WTC11 (cell line): ENCODE results near the gene DERA. TPM values are rescaled to one million over a fixed set of nuclear protein-coding genes. Genes with fewer than 3 reads are reported as not detected.

Experiments used
- ATAC-seq: fragments of 200-7000 bp; cut with Tn5 transposase; 2 replicates; pipeline ENCODE4 v1.10.0; 2021; ENCODE audit warnings: mild to moderate bottlenecking, moderate library complexity
- CTCF ChIA-PET: fragments of 300-600 bp; sonication (Branson Sonifier 250); formaldehyde crosslinking; loops from one replicate; lab custom pipeline; 2021; ENCODE audit warnings: antibody characterized with exemption; lab: Charles Lee
- POLR2A ChIA-PET: fragments of 350-600 bp; sonication (Branson Sonifier 250); formaldehyde crosslinking; loops from one replicate; lab custom pipeline; 2021; ENCODE audit warnings: antibody characterized with exemption; lab: Charles Lee
- DNase-seq: peaks from one replicate; pipeline ENCODE4 v3.0.0; 2021; ENCODE audit warnings: low spot score
- H3K27ac Mint-ChIP-seq: 2 replicates; pipeline ENCODE4 v1.8.0; 2021; ENCODE audit warnings: mixed read lengths
- H3K27me3 Mint-ChIP-seq: 2 replicates; pipeline ENCODE4 v1.8.0; 2021; ENCODE audit warnings: low read depth, mild to moderate bottlenecking, moderate library complexity, mixed read lengths
- H3K36me3 Mint-ChIP-seq: 2 replicates; pipeline ENCODE4 v1.8.0; 2021; ENCODE audit warnings: mixed read lengths
- H3K4me1 Mint-ChIP-seq: 2 replicates; pipeline ENCODE4 v1.8.0; 2022; ENCODE audit warnings: mixed read lengths
- H3K4me3 Mint-ChIP-seq: 2 replicates; pipeline ENCODE4 v1.8.0; 2021; ENCODE audit warnings: mild to moderate bottlenecking, moderate library complexity, mixed read lengths
- H3K9me3 Mint-ChIP-seq: 2 replicates; pipeline ENCODE4 v1.8.0; 2021; ENCODE audit warnings: mixed read lengths
- AFF4 ChIP-seq: sonication (generic); formaldehyde crosslinking; IDR thresholded peaks from 2 replicates; pipeline ENCODE4 v1.8.1; 2023; ENCODE audit warnings: mild to moderate bottlenecking, missing genetic modification reagents, borderline replicate concordance
- ATF1 ChIP-seq: sonication (generic); formaldehyde crosslinking; IDR thresholded peaks from 2 replicates; pipeline ENCODE4 v1.8.1; 2023; ENCODE audit warnings: mild to moderate bottlenecking, moderate library complexity, missing genetic modification reagents
- CREM ChIP-seq: sonication (generic); formaldehyde crosslinking; IDR thresholded peaks from 2 replicates; pipeline ENCODE4 v1.8.1; 2022; ENCODE audit warnings: mild to moderate bottlenecking, missing genetic modification reagents, moderate library complexity
- CTCF ChIP-seq: fragments of 200-600 bp; IDR thresholded peaks from 2 replicates; pipeline ENCODE4 v1.8.0; 2022; ENCODE audit warnings: antibody characterized with exemption
- ETV6 ChIP-seq: sonication (generic); formaldehyde crosslinking; IDR thresholded peaks from 2 replicates; pipeline ENCODE4 v1.8.1; 2022; ENCODE audit warnings: mild to moderate bottlenecking, missing genetic modification reagents
- FOXJ3 ChIP-seq: sonication (generic); formaldehyde crosslinking; IDR thresholded peaks from 2 replicates; pipeline ENCODE4 v1.9.0; 2021; ENCODE audit warnings: missing genetic modification reagents, mild to moderate bottlenecking, borderline replicate concordance
- HMGA2 ChIP-seq: fragments of 250-450 bp; sonication (Bioruptor Pico); IDR thresholded peaks from 2 replicates; pipeline ENCODE4 v1.4.0; 2021; ENCODE audit warnings: mild to moderate bottlenecking, moderate library complexity
- JUN ChIP-seq: sonication (generic); formaldehyde crosslinking; IDR thresholded peaks from 2 replicates; pipeline ENCODE4 v1.8.0; 2023; ENCODE audit warnings: mild to moderate bottlenecking, missing genetic modification reagents
- KAT7 ChIP-seq: sonication (generic); formaldehyde crosslinking; IDR thresholded peaks from 2 replicates; pipeline ENCODE4 v1.8.1; 2023; ENCODE audit warnings: missing genetic modification reagents, mild to moderate bottlenecking, borderline replicate concordance
- OVOL2 ChIP-seq: fragments of 250-450 bp; sonication (Bioruptor Pico); IDR thresholded peaks from 2 replicates; pipeline ENCODE4 v1.9.0; 2021; ENCODE audit warnings: mild to moderate bottlenecking, borderline replicate concordance
- SMAD3 ChIP-seq: sonication (generic); formaldehyde crosslinking; IDR thresholded peaks from 2 replicates; pipeline ENCODE4 v1.8.0; 2022; ENCODE audit warnings: missing genetic modification reagents, mild to moderate bottlenecking, borderline replicate concordance
- SOX15 ChIP-seq: fragments of 250-450 bp; sonication (Bioruptor Pico); IDR thresholded peaks from 2 replicates; pipeline ENCODE4 v1.9.0; 2021; ENCODE audit warnings: mild to moderate bottlenecking
- SP1 ChIP-seq: sonication (generic); formaldehyde crosslinking; conservative IDR thresholded peaks from 2 replicates; pipeline ENCODE4 v1.8.1; 2022; ENCODE audit warnings: missing genetic modification reagents
- ZBTB43 ChIP-seq: sonication (generic); formaldehyde crosslinking; IDR thresholded peaks from 2 replicates; pipeline ENCODE4 v1.8.1; 2023; ENCODE audit warnings: mild to moderate bottlenecking, missing genetic modification reagents
- total RNA-seq: library from RNA; stranded (reverse); gene quantifications from 3 replicates; pipeline ENCODE4 v1.2.3, GENCODE V29; 2021
- TF ChIP-seq, protein P1 (sequence below): fragments of 250-450 bp; sonication (Bioruptor Pico); conservative IDR thresholded peaks from 2 replicates; pipeline ENCODE4 v1.9.0; 2021; ENCODE audit warnings: mild to moderate bottlenecking

DERA gene
- total RNA-seq, 1 experiment from 2014 or later: 22.4 TPM

DNA sequence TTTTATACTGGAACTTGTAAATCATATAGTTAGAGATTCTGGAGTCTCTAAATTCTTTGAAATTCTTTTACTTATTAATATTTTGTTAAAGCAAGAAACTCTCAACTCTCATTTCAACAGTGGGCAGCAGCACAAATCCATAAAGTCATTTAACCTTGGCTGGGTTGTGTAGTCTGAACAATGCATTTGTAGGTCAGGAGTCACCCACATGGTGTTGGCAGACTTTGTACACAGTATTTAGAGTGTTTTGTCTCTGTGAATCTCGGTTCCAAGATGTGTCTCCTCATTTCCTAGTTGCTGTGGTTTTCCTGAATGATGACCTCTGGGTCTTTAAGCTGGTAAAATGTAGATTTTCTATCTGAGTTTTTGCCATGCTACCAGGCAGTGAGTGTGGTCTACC is 49.7 kb upstream of the DERA start:
- Mint-ChIP-seq H3K36me3 (no peaks in the 10 kb centered on the region), H3K27ac (no peak overlapping the region)
- no peak for ATAC-seq
- CTCF ChIA-PET: no interaction called here
- no peak for TF ChIP-seq ETV6 (CRISPR knock-in tag)
- TF ChIP-seq CREM (CRISPR knock-in tag): no peak
- TF ChIP-seq AFF4 (CRISPR knock-in tag): no peak
- TF ChIP-seq, all 79 proteins: peak for 0
- DNase-seq: no peak
- H3K9me3 Mint-ChIP-seq: no peaks in the 10 kb centered on the region
- POLR2A ChIA-PET: no interaction called here
- no peak overlapping the region for H3K4me3 Mint-ChIP-seq
- H3K4me1 Mint-ChIP-seq: peaks cover 26% of the 10 kb centered on the region
- H3K27me3 Mint-ChIP-seq: no peaks in the 10 kb centered on the region

DNA sequence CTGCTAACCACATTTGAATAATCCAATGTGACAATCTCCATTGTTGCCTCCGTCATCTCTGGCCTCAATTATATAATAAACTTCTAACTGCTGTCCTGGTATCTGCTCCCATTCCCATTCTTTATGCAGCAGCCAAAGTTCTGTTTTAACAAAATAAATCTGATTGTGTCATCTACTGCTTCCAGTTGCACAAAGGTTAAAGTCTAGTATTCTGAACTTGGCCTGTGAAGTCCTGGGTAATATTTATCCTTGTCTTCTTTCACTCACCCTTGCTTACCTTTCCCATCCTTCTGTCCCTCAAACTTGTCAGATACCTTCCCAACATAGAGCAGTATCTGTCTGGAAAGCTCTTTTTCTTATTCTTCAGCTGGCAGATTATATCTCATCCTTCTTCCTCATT is 48.3 kb upstream of the DERA start:
- POLR2A ChIA-PET: interaction anchor here (1.1 kb wide), 1 partner anchor 75 kb away, joined by 3 read pairs; no protein-coding TSS in a partner anchor
- H3K9me3 Mint-ChIP-seq: no peaks in the 10 kb centered on the region
- TF ChIP-seq CTCF (no peak), KAT7 (CRISPR knock-in tag) (no peak), ZBTB43 (CRISPR knock-in tag) (no peak), SOX15 (CRISPR knock-in tag) (no peak), OVOL2 (CRISPR knock-in tag) (no peak), JUN (CRISPR knock-in tag) (no peak), SMAD3 (CRISPR knock-in tag) (no peak), FOXJ3 (CRISPR knock-in tag) (no peak), SP1 (CRISPR knock-in tag) (no peak), HMGA2 (CRISPR knock-in tag) (no peak), ATF1 (CRISPR knock-in tag) (no peak)
- TF ChIP-seq, protein P1, sequence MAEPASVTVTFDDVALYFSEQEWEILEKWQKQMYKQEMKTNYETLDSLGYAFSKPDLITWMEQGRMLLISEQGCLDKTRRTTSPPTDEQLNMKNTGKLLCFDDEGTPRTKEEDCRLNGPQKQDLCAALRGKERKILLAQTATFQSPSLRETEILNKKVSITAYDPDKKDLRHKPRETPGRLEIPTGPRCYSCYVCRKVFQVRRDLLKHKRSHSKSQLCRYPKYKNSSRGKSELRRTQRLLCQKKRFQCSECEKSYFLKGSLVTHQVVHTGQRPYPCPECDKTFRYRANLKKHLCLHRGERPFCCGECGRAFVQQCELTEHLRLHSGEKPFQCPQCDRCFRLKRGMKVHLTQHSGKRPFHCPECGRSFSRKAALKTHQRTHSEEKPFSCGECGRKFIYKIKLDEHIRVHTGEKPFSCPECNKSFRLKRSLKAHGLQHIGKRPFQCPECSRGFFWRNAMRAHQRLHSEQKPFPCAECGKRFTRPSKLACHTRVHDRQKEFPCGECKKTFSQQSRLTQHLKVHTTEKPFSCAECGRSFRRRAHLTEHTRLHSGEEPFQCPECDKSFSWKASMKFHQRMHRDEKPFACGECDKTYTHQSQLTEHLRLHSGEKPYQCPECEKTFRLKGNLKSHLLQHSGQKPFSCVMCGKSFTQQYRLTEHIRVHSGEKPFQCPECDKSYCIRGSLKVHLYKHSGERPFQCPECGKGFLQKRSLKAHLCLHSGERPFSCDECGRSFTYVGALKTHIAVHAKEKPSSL (CRISPR knock-in tag): no peak
- TF ChIP-seq, all 79 proteins: peak for 0
- peaks cover 29% of the 10 kb centered on the region for H3K4me1 Mint-ChIP-seq
- no peak overlapping the region for H3K27ac Mint-ChIP-seq
- DNase-seq: no peak
- CTCF ChIA-PET: interaction anchor here (1.1 to 1.6 kb wide), 5 partner anchors 36 to 641 kb away, joined by 3 to 15 read pairs (median 5); no protein-coding TSS in a partner anchor
- H3K36me3 Mint-ChIP-seq: no peaks in the 10 kb centered on the region
- H3K4me3 Mint-ChIP-seq: no peak overlapping the region
- no peak for ATAC-seq
- H3K27me3 Mint-ChIP-seq: no peaks in the 10 kb centered on the region
